GM18867 (cell line): ENCODE data around the gene SOX6.
"Not testable (repeated sequence)": the region's sequence is repeated elsewhere in the genome, so short reads cannot be mapped to it uniquely, and the experiment has no call there.

Source experiments
- ATAC-seq: cut with Tn5 transposase; IDR thresholded peaks from one replicate; pipeline ENCODE4 v1.9.1; 2021; ENCODE audit warnings: mild to moderate bottlenecking, moderate library complexity; ENCODE audit not compliant: unreplicated experiment

SOX6 gene

DNA sequence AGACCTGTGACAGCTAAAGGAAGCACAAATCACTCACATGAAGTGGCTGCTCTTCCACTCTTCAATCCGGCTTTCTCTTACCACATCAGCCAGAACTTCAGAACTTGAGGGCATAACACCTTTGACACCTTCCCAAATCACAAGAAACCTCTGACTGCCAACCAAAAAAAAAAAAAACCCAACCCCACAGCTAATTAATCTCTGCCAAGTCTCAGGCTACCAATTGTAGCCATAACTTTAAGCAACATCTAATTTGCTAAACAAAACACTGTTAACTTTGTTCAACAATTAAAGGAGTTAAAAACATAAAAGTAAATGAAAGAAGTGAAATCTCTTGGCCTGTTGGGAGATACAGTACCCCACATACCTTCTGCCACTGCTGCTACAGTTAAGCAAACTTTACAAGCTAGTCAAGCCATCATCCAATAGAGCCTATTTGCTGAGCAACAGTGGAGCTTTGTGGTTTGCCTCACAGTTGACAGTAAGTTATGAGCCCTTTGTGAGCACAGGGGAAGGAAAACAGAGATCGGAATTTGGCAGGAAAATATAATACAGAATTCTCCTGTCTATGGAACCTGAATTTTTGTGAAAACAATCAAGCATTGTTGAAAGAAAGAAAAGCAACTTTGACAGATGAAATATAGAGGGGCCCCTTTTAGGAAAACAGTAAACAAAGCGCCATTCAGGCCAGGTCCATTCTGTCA is at the start of gene SOX6:
TSS of gene SOX6 (minus strand) at position 490 of the 704 bp plus-strand sequence. CDS start 15,298 bp downstream, outside the sequence.
- no peak for ATAC-seq

DNA sequence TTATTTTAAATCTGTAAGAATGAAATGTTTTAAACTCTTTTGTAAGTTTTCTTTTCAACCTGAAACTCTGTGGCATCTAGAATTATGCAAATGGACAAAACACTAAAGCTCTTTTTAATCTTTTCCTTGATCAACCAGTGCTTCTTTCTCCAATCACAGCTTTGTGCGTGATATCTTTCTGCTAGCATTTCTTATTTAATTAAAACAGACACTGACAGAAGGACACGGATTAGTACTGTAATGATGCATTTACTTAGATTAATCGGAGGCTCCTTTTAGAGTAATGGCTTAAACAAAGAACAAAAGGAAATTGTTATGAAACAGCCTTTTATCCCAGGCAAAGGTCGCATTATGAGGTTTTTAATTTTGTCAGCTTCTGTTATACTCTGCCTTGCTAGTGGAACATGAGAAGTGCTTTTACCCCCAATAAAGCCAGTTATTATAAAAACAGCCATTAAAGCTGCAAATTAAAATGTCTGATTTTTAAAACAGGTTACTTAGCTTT is 48.5 kb upstream of the SOX6 start:
- no peak for ATAC-seq

DNA sequence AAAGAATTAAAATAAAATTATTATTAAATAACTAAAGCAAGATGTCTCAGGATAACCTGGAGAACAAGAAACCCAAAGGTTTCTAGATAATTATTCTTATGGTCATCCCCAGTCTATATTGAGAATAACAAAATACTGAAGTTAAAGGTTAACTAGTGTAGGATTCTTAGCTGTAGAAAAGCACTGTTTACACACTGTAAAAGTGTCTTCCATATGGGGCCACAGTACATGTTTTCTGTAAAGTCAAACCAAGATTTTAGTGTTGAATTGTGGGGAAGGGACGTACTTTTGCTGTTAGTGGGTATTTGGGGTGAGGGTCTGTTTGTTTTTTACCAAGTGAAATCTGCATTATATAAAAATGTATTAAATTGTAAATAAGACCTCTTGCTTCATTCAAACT is 47.5 kb upstream of the SOX6 start:
- no peak for ATAC-seq

DNA sequence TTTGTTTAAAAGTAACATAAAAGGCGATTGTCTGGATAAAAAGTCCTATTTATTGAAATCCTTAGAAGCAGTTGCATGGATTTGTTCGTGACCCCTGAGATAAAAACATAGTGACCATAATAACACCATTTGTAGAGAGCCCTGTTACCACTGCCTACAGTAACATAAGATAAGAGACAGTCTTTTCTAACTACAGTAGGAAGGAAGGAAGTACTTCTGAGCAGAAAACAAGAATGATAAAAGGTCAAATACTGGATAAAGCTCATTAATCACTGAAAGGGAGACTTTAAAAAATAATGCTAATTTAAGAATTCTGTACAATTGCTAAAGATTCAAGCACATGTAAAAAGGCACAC is 47.1 kb upstream of the SOX6 start:
- ATAC-seq, result no peak

DNA sequence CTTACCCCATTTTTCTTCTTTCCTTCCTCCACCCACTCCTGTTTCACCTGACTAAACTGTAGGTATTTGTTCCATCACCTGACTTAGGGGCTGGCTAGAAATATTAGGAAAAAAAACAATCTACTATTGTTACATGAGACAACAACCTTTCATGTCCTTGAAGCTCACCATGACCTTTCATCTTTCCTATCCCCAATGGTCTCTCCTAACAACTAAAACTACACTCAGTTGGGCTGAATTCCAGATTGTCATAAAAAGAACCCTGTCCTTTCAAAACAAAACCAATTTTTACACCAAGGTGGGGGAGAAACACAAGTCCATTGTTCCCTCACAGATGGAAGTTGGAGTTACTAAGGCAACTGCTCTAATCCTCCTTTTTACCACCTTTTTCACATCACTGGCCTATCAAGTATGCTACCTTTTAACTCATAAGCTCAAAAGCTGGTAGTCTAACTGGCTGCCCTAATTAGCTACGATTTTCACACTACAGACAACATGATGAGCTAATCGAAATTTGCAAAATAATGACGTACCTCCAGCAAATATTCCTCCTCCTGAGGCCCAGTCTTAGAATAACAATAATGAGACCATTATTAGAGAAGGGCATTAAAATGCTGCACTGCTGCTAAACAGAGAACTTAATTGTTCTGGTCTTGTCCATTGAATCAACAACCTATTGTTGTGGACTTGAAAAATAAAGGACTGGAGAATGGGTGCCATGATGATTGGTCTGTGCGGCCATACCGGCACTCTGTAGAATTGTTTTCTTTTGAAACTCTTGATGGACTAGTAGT is 46.5 kb upstream of the SOX6 start:
- ATAC-seq, result no peak

DNA sequence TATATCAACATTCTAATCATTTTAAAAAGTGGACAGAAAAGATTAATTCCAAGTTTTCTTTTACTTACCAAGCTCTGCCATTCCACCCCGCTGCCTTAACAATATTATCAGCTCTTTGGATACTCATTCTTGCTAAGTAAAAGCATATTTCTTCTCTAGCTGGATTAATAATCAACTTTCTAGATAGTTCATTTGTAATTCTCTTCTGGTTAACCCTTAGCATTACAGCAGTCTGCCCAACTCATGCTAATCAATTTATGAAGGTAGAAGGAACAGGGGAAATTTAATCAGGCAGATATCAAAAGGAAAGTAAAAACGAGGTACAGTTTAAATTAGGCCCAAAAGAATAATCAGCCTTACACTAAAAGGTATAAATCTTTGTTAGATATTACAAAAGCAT is 41.0 kb upstream of the SOX6 start:
- ATAC-seq, result no peak

DNA sequence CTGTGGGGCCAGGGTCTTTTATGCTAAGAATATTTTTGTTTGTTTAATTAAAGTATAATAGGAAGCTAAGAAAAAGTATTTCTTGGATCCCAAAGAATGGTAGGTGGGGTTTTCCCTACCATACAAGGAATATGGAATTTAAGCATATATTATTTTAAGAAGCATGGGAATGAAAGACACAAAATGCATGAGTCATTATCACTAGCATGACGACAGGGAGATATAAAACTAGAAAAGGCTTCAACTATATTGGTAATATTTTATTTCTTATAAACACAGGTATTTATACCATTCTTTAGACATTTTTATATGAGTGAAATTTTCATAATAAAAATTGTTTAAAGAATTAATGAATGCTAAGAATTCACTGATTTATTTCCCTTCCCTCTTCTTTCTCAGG is 39.3 kb upstream of the SOX6 start:
- ATAC-seq, result no peak

DNA sequence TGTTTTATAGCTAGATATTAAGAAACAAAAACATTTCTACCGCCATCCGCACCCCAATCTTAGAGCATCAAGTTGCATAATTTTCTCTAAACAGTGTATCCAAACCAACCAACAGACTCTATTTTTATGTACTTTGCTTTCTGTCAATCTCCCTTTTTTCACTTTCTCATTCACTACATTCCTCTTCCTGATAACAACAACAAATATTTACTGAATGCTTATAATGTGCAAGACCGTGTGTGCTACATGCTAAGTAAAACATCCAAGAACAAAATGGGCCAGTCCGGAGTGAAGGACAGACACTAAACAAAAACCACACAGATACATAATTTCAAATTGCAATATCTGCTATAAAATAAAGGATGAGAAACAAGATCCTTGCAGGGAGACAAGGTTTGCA is 38.6 kb upstream of the SOX6 start:
- no peak for ATAC-seq

DNA sequence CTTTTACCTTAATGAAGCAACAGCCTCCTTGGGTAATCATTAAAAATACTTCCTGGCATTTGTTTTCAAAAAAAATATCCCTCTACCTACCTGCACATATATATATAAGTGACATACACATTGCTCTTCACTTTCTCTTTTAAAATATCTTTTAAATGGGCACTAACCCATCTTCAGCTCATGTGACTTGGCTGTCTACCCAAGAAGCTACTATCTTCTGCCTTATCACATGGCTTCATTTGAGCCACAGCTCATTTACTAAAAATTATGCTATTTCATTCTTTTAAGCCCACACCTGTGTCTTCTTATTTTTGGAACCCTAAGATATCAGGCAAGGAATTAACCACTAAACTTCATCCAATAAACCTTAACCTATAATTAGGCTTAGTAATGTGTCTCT is 37.0 kb upstream of the SOX6 start:
- no peak for ATAC-seq

DNA sequence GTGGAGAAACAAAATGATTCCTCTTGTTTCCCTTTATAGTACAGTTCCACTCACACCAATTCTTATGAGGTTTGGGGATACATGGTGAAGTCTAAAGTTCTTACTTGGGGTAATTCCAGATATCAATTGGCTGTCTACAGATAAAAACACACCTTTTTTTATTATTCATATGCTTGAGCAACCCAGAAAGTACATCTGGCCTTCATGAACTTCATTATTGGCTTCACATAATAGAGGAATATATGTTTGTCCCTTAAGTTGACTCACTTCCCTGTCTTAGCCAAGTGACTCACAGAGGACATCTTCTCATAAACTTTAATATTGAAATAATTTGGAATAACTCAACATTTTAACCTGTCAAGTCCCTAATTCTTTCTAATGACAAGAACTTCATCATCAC is 36.3 kb upstream of the SOX6 start:
- ATAC-seq, result no peak

DNA sequence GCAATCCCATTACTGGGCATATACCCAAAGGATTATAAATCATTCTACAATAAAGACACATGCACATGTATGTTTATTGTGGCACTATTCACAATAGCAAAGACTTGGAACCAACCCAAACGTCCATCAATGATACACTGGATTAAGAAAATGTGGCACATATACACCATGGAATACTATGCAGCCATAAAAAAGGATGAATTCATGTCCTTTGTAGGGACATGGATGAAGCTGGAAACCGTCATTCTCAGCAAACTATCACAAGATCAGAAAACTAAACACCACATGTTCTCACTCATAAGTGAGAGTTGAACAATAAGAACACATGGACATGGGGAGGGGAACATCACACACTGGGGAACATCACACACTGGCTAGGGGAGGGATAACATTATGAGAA is 34.5 kb upstream of the SOX6 start:
- not testable (repeated sequence) for ATAC-seq

DNA sequence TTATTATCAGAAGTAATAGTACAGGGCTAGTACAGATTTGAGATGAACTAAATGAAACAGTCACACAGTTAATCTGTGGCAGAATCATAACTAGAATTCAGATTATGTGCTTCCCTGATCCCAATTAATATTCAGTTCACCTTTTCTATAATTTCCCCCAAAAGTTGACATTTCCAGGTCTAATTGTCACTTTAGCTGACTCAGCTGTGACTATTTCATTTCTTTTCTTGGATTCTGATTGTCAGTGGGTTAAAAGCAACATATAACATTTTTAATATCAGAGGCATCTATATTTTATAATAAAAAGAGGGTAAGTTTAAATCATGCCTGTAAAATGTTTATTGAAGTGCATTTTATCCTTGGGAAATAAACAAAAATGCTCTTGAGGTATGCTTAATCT is 28.8 kb upstream of the SOX6 start:
- ATAC-seq, result no peak

DNA sequence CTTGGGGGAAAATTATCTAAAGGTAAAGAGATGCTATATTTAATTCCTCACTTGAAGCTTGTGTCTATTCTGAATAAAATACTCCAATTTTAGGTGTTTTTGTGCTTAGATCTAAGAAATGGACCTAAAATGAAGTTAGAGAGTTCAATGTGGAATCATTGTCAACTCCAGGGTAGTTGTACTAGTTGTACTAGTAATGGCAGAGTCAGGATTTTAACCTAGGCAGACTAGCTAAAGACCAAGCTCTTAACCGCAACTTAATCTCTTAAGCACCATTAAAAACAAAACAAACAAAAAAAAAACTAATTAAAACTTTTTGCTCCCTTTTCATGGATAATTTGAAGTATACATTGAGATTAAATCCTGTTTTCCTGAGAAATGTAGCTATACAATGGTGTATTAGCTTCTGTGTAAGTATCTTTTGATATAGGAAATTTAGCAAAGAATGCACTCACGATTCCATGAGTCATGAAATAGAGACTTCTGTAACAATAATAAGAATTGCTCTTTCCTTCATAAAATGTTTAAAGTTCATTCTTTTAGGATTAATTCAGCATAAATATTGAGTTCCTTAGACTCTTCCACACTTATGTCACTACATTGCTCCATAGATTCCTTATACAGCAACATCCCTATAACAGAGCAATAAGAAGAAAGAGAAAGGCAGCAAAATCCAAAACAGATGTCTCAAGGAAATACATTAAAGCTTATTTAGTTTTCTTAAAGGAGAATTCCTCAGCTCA is 26.5 kb upstream of the SOX6 start:
- ATAC-seq, result no peak

DNA sequence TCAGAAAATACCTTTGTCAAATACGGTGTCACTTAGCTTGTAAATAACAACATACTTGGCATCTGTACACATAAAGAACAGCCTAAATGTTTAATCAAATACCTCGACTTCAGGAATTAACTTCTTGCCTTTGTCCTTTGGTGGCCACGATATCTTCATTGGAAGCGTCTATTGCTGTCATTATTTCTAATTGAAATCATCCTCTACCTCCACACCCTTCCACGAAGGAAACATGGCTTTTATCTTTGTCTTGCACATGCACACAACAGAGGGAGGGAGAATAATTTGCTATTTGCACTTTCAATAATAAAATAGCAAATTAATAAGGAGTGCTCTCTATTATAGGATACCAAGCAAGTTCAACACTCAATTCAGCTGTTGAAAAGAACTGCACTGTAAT is 25.8 kb upstream of the SOX6 start:
- ATAC-seq, result no peak

DNA sequence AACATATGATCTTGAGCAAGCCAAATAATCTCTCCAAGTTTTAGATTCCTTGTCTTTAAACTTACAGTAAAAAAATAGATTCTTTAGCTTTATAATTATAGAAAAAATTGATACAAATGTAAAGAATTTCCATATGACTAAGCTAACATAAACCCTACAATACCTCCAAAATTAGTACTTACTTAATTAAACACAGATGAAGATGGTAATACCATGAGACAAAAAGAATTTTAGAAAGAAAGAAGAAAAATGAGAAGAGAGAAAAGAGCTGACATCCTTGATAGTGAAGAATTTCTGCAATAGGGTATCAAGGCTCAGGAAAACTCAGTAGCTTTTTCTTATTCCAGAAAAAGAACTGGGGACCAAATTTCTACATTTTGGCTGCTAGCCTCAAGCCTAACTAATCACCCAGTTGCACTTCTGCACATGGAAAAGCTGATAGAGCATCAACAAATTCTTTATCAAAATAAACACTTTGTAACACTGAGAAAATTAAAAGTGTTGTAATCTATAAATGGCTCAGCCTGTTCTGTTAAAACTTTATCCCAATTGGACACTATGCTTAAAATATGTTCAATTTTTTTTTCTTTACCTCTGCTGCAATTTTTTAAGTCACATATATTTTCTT is 24.7 kb upstream of the SOX6 start:
- no peak for ATAC-seq

DNA sequence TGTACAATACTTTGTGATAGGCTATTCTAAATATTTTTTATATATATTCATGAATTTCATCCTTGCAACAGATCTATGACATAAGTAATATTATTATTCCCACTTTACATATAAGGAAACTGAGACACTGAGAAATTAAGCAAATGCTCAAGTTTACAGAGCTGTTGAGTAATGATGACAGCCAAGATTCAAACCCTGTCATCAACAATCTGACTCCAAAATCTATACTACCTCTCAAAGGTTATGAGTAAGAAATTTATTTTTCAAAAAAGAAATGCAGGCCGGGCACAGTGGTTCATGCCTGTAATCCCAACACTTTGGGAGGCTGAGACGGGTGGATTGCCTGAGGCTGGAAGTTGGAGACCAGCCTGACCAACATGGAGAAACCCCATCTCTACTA is 22.6 kb upstream of the SOX6 start:
- ATAC-seq, result no peak

DNA sequence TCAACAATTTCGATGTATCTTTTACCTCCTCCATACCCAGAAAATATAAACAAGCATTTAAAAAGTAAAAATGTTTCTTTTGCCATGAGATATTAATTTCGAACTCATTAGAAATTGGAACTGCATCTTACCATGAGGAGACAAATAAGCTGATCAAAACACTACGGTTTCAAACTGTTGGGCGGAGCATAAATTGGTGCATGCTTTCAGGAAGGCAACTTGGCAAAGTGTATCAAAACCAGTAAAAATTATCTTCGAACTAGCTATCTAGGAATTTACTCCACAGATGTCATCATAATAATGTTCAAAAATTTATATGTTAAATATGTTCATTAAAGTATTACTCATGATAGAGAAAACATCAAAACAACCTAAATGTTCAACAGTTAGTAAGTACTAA is 21.4 kb upstream of the SOX6 start:
- no peak for ATAC-seq

DNA sequence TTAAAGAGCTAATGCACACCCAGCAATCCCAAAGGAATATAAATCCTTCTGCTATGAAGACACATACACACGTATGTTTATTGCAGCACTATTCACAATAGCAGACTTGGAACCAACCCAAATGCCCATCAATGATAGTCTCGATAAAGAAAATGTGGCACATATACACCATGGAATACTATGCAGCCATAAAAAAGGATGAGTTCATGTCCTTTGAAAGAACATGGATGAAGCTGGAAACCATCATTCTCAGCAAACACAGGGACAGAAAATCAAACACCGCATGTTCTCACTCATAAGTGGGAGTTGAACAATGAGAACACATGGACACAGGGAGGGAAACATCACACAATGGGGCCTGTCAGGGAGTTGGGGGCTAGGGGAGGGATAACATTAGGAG is 19.3 kb upstream of the SOX6 start:
- not testable (repeated sequence) for ATAC-seq

DNA sequence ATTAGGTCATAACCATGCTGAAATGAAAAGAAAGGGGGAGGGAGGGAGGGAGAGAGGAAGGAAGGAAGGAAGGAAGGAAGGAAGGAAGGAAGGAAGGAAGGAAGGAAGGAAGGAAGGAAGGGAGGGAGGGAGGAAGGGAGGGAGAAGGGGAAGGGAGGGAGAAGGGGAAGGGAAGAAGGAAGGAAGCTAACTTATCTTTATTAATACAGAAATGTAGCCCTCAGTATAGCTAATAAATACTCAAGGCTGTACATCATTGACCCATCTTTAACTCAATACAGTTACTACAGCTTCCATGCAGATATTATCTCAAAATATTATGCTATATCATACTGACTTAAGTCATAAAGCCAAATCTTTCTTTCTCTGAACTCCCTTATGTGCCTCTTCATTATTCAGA is 17.4 kb upstream of the SOX6 start:
- ATAC-seq, result no peak

DNA sequence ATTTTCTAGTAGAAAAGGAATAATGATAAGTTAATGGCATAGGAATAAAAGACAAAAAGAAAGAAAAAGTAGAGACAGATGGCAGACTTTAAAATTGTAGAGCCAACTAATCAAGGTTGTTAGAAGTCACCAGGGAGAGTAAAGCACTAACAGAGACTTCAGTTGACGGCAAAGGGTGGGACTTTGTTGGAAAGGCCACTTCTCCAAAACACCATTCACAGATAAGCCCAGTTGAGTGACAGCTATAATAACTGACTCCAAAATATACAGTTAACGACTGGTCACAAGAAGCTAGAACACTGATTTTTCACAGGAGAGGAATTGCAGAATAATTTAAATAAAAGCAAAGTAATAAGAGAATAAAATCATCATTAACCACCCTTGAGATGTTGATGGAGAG is 16.0 kb upstream of the SOX6 start:
- ATAC-seq, result no peak

DNA sequence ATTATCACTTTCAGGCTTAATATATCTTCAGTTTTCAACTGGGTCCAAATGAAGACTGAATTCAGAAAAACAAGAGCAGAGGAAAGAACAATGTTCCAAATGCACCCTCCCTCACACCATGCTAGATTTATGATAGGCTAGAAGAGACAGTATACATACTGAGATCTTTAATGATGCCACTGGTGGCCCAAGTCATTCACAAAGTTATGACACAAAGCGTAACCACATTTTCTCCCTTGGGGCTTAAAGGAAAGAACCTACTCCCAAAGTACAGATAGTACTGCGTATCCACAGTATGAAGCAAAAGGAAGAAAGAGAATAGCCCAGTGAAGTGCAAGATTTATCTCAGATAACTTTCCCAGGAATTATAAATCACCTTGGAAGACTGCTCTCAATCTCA is 10.9 kb upstream of the SOX6 start:
- ATAC-seq, result no peak
